NCI-H1105 treated with DMSO at 0.1 percent for 48 hours (cell line): ENCODE data around the gene MVK.

ENCODE experiments used
- DNase-seq: peaks from one replicate; lab custom pipeline; 2025; lab: John Stamatoyannopoulos, UW

The MVK gene

DNA sequence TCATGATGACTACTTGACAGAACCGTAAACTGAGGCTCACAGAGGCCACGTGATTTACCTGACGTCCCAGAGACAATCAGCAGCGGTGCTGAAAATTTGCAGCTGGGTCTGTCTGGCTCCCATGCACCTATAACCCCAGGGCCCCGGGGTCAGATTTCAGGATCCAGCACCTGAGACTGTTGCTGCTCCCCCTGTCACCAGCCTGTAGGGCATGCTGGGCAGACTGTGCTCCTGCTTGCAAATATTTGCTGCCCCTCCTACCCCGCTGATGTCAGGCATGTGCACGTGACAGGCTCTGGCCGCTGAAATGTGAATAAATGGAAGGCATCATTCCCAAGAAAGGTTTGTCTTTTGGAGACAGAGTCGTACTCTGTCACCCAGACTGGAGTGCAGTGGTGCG, 6.3 kb upstream of the MVK start:
- no peak for DNase-seq

DNA sequence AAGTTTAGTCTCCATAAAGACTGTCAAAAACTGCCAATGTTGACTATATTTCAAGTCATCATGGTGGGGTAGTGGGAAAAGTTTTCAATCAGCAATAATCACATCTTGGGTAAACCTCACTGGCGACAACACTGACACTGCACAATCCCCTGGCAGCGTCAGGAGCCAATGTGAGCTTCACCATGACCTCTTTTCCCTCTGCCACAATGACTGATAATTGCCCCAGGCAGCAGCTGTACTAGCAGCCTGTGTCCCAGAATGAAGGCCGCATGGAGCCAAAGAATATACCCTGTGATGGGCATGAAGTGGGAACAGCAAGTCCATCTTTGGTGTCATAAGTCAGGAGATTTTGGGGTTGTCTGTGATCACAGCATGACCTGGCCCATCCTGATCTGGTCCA, 5.6 kb upstream of the MVK start:
- DNase-seq: no peak

DNA sequence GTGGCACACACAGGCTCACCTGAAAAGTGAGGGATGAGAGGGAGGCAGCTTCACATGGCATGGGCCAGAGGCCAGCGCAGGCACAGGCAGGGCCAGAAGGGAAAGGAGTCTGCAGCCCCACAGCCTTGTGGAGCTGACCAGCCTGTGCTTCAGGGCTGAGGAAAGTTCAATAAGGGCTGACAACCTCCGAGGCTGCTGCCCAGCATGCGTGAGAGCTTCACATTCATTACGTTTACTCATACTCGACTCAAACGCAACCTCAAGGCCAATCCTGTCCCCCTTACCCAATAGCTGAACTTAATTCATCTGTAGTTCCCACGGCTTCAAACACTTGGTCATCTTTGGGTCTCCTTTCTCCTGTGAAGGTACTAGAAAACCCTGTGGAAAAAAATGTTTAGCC, 5.1 kb upstream of the MVK start:
- no peak for DNase-seq

DNA sequence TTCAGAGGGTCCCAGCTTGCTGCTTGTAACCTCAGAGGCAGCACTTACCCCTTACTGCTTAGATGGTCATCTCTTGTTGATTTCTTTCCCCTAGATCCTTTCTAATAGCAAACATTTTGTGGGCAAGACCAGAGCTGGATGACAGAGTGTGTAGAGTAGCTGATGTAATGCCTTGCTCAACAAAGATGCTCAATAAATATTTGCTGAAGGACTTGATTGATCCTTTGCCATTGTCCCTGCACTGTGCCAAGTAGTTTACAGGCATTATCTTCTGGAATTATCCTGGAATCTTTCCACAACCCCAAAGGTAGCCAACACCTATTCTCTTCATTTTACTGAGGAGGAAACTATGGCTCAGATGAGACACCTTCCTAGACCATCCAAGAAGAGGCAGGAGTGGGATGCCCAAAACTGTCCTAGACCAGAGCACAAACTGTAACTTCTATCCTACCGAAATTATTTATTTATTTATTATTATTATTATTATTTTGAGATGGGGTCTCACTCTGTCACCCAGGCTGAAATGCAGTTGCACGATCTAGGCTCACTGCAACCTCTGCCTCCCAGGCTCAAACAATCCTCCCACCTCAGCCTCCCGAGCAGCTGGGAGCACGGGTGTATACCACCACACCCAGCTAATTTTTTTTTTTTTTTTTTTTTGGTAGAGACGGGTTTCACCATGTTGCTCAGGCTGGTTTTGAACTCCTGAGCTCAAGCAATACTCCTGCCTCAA, 1.7 kb upstream of the MVK start:
- no peak for DNase-seq

DNA sequence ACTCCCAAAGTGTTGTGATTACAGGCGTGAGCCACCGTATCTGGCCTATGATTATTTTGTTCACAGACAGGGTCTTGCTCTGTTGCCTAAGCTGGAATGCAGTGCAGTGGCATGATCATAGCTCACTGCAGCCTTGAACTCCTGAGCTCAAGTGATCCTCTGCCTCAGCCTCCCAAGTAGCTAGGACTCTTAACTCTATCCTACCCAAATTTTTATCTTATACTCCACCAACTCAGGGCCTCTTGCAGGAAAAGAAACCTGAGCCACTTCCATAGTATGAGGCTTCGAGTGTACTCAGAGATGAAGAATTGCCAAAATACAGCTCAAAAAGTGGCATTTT, 1.1 kb upstream of the MVK start:
- DNase-seq: no peak

DNA sequence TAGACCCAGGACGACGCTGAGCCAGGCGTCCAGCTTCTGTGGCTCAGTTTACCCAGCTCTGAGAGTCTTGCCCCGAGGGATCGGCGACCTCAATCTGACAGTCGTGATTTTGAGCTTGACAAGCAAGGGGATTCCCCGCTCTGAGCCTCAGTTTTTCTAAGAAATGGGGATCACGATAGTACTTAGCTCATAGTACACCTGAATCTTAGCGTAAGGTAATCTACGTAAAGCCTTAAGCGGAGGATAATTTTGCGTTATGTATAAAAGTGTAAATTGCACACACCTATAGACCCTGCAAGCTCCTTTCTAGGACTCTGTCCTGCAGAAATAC, 285 bp downstream of the MVK start:
- DNase-seq: no peak

DNA sequence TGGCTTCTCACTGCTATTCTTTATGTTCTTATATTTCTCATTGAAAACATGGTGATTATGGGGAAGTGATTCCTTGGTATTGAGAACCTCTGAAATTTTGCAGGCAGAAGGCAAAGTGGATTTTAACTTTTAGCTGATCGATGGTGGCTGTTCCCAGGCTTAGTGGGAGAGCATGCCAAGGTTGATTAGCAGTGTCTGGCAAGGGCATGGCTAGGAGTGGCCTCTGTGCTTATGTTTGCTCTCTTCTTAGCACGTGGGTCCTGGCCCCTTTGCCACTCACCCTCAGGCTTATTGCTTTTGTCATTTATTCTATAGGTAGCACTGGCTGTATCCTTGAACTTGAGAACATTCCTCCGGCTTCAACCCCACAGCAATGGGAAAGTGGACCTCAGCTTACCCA, 2.1 kb downstream of the MVK start:
- no peak for DNase-seq

DNA sequence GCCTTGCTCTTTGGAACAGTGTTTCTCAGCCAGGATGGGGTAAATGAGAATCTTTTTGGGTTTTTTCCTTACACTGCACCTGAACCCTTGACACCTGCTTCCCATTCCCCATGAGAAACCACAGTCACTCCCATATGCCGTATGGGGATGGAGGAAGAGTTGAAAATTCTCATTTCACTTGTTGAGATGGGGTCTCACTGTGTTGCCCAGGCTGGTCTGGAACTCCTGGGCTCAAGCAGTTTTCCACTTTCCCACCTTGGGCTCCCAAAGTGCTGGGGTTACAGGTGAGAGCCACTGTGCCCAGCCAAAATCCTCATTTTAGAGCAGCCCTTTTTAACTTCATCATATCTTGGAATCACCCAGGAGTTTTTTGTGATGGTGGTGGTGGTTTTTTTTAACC, 3.7 kb downstream of the MVK start:
- DNase-seq: no peak

DNA sequence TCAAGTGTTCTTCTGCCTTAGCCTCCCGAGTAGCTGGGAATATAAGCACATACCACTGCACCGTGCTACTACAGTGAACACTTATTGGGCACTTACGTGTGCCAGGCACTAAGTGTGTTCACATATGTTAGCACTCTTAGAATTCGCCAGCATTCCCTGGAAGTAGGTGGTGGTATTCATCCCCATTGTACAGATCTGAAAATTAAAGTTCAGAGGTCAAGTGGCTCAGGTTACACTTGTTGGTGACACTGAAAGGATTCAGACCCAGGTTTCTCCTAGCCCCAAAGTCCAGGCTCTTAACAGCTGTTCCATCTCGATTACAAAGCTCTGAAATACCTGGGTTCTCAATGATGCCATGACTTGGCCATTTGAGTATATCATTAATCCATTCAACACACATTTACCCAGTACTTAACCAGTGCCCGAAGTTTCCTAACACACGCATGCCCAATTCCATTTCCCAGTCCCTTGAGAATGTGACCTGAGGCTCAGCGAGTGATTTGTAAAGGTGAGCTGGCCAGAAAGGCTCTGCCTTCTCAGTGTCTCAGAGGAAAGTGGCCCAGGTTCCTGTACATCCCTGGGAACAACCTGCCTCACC, 4.8 kb downstream of the MVK start:
- DNase-seq: no peak

DNA sequence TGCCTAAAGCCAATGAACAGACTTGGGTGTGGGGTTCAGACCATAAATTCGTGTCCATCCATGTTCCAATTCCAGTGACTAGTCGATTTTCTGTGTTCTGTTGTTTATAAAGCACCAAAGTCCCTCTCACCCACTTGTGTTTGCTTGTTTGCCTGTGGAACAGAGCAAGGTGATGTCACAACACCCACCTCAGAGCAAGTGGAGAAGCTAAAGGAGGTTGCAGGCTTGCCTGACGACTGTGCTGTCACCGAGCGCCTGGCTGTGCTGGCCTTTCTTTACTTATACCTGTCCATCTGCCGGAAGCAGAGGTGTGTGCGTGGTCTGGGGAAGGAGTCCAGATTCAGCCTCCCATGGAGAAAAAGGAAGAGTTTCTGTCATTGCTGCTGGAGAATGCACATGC, 6.0 kb downstream of the MVK start:
- DNase-seq: no peak

DNA sequence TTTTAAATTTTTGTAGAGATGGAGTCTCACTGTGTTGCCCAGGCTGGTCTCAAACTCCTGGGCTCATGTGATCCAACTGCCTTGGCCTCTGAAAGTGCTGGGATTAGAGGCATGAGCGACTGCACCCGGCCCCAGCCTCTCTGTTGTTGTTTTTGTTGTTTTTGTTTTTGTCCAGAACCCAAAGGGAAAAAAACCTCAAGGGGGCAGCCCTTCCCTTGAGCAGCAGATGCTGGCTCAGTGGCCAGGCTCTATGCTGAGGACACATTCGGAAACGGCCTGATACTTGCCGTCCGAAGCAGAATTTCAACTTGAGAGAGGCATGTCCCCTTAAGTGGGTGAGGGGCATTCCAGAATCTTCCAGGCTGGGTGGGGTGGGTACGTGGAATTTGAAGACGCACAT, 6.7 kb downstream of the MVK start:
- DNase-seq: no peak

DNA sequence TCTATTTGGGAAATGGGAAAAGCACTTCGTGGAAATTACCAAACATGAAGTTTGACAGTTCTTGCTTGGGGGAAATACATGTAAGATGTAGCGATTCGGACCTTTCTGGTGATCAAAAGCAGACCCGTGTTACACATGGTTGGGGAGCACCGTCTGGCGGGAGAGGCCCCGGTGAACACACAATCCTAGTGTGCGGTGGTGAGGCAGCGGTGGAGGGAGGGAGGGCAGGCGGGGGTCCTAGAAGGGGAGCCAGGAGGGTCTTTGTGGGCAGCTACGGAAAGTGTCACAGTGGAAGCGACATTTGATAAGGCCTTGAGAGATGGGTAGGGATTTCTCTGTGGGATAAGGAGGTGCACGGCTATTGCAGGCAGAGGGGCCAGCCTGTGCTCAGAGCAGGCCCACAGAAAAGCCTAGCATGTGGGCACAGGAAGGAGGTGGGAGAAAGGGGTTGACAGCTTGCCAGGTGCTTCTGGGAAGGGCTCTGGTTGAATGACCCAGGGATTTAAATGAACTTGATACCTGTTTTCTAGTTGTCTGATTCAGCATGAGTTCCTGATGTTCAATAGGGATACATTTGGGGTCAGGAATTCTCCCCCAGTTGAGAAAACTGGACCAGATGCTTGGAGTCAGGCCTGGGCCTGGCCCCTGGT, 7.2 kb downstream of the MVK start:
- no peak for DNase-seq

DNA sequence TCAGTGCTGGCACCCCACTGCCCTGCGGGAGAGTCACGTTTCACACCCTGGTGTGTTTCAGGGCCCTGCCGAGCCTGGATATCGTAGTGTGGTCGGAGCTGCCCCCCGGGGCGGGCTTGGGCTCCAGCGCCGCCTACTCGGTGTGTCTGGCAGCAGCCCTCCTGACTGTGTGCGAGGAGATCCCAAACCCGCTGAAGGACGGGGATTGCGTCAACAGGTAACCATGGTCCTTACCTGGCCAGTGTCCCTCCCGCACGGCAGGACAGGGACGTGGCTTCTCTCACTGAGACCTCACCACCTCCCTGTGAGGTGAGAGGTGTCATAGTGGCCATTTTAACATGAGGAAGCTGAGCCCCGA, 7.7 kb downstream of the MVK start:
- no peak for DNase-seq

DNA sequence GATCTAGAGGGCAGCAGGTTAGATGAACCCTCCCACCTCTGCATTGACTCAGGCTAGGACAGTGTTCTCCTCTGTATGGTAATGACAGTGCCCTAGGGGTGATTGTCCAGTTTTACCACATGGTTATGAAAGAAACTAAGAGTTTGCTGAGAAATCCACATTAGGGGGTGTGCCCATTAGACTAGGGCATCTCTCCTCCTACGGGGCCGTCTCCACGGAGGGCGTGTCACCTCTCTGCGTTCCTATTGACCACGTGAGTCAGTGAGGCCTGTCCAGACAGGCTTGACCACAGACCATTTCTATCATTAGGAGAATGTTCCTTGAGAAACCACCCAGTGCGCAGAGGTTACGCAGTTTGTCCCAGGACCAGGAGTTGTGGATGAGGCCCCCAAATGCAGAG, 8.3 kb downstream of the MVK start:
- DNase-seq: no peak

DNA sequence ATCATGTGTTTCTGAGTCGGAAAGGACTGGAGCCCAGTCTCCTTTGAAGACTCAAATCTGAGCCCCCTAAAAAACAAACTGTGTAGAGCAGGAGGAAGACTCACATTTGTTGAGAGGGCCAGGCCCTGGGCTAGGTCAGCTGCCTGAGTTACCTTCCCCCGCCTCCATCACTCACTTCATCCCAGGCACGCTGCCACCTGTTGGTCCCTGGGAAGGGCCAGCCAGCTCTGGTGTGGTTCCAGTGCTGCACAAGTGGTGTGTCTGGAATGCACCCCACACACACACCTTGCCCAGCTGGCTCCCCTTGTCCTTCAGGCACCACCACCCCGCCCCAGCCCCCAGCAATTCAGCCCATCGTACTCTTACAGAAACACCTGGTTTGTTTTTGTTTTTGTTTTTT, 9.0 kb downstream of the MVK start:
- no peak for DNase-seq

DNA sequence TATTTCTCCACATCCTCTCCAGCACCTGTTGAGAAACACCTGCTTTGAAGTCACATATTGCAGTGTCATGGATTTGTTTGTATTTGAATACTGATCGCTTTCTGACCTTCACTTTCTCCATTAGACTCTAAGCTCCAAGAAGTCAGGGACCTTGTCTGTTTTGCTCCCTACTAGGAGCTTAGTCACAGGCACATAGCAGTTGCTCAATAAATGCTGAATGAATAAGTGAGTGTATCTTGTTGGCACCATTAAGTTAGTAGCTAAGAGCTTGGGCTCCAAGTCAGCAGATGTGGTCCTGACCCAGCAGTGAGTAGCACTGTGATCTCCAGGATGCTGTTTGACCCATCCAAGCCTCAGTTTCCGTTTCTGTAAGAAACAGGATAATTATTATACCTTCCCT, 10.1 kb downstream of the MVK start:
- no peak for DNase-seq

DNA sequence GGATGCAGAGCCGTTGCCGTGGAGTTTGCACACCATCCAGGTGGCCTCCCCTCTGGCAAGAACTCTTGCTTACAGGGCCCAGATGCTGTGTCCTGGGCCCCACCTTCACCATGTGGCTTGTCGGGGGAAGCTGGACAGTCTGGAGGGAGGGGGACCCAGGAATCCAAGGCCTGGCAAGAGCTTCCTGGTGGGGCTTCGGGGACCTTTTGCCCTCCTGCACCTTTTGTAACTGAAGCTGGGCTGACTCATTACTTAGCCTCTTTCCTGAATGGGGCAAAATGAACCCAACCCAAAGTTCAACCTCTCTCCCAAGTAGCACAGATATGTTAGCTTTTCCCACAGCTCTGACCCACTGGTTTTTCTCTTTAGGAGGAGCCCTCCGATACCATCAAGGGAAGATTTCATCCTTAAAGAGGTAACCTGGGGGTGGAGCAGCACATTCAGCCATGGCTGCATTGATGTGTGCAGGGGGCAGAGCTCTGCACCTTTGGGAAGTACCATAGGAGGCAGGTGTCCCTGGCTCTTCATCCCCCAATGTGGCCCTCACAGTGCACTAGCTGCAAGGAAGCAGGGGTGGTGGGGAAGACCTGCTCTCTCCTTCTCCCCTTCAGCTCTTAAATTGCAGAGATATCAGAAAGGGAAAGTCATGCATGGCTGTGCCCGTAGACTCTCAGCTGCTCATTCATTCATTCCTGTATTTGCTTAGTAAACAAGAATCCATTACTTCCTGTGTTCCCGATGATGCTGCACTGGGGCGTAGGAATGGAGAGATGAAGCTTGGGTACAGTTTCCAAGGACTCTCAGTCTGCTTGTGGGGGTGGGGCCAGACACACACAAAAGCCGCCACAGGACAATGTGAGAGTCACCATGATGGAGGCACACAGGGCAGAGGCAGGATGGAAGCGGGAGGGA, 13.0 kb downstream of the MVK start:
- DNase-seq: no peak

DNA sequence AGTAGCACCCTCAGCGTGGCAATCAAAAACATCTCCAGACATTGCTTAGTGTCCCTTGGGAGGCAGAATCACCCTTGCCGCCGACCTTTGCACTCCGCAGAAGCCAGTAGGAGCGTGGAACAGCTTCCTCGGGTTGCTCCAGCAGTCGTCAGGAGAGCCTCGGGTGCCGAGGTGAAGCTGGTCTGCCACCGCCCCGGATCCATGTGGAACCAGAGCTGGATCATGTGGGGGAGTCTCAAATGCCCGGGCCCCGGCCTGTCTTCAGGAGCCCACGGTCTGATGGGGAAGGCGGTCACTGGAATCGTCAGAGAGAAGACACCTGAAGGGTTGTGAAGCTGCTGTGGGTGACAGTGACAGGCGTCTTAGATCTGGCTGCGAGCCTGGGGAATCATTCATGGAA, 14.3 kb downstream of the MVK start:
- DNase-seq: no peak

DNA sequence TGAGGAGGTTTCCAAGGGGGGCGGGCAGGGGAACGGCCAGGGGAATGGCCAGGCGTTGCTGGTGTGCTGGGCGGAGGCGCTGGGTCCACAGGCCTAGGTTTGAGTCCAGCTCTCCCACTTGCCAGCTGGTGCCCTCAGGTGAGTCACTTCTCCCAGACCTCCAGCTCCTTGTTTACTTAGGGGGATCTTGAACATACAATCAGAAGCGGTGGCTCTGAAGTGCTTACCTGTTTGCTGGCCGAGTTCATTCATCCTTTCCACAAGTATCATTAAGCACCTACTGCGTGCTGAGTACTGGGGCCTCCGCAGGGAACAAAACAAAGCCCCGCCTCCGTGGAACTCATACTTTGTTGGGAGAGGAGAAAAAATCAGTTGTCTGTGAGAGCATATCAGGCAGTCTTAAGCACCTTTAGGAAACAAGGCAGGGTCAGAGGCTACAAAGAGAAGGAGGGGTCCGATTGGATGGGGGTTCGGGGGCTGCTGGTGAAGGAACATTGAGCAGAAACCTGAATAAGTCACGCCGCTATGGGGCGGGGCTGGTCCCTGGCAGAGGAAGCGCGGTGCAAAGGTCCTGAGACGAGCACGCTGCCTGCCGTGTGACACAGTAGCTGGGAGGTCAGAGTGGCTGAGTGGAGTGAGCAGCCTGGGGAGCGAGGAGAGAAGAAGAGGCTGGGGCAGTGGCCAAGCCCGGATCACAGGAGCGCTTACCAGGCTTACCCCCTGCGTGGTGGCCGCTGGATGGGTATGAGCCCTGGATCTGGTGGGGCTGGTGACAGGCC, 15.1 kb downstream of the MVK start:
- no peak for DNase-seq

DNA sequence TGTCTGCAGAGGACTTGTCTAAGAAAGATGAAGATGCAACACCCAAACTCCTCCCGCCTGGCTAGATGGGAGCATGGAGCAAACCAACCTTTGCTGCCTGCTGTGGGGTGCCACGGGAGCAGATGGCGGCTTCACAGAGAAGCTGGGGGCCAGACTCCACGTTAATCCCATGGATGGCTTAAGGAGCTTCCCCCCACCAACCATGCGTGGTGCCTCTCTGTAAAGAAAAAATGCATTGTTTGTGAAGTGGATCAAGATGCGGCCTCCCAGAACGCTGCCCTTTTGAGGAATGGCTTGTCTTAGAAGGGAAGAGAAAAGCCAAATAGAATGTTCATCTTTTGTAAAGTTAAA, 15.6 kb downstream of the MVK start:
- DNase-seq: no peak

DNA sequence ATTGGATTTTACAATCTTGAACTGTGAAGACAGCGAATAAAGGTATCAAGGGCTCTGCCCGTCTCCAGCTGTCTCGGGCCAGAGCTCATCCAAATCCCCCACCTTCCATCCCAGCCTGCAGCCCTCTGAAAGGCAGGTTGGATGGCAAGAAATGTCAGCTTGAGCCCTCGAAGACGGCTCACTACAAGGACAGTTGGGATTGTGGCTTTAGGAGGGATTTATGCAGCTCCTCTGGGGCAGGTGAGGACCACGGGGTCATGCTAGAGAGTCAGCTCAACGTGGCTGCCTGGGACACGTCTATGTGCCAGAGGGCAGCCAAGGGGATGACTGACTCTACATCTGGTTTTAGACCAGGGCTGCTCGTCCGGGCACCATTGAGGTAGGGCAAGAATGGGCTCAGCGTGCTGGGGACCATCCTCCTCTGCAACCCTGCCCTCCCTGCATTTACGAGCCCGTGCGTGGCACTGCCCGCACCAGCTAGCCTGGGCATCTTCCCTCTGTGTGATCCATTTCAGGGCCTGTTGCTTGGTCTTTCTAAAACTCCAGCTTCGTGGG, 16.2 kb downstream of the MVK start:
- no peak for DNase-seq

DNA sequence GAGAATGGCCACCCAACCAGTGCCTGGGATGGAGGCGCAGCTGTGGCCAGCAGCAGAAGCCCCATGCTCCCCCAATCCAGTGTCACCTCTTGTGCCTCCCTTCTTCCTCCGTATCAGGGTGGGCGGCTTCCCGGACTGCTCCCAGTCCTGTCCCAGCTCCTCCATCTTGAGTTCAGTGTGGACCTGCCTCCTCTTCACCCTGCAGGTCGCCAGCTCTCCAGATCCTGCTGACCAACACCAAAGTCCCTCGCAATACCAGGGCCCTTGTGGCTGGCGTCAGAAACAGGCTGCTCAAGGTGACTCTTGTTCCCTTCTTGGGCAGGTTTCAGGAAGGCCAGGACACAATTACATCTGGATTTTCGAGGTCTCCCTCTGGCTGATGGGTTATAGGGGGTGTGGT, 17.0 kb downstream of the MVK start:
- no peak for DNase-seq
